Measurements from ENCODE around the gene GPR35.

Gene GPR35

GRCh38 chr2:240624011-240624949 is 1.0 kb upstream of the GPR35 start:
- H3K4me1 ChIP-seq (ENCODE audit: control insufficient read depth, low read length), result peaks cover 38% of the 10 kb centered on the region

DNA sequence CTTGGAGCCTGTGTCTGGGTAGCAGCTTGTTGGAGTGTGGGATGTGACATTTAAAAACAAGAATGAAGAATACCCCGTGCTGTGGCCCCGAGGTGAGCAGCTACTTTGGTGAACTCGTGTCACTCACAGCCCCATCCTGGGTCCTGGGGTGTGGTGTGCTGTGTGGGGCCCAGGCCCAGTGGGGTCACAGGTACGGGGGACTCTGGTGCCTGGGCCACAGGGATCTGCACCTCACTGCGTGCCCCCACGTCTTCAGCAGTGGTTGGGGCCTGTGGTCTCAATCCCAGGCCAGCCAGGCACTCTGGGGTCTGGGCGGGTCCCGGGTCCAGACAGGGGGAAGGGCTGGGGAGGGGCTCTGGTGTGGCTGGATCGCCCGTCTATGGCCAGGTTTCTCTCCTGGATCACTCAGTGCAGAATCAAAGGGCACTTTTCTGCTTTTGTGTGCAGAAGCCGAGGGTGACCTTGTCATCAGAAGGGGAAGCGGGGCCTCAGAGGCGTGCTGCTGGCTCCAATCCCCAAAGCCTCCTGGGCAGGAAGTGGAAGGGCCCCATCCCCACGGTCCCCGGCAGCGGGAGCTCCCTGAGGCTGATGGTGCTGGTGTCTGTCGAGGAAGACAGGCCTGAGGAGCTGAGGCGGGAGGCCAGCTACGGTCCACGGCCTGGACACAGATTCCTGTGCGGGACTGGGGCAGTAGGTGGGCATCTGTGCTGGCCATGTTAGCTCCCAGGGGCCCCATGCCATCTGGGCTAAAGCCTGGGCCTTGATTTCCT is 1.4 kb downstream of the GPR35 start:
- Histone ChIP-seq H3K36me3 (ENCODE audit: control insufficient read depth, low read length) (no peaks in the 10 kb centered on the region), H3K4me1 (ENCODE audit: control insufficient read depth, low read length) (peaks cover 29% of the 10 kb centered on the region), H3K4me3 (ENCODE audit: low read length) (no peak overlapping the region), H3K79me2 (ENCODE audit: control insufficient read depth, low read length) (no peaks in the 10 kb centered on the region), H3K27ac (ENCODE audit: low read depth, low read length) (no peak overlapping the region), H3F3A (ENCODE audit: control insufficient read depth, insufficient read depth) (no peaks in the 10 kb centered on the region), H3K9me2 (replicated peaks; ENCODE audit: control insufficient read depth, low read length) (no peaks in the 10 kb centered on the region), H3K9me3 (ENCODE audit: control insufficient read depth, insufficient read depth, low read length) (no peaks in the 10 kb centered on the region), H4K20me1 (ENCODE audit: control insufficient read depth, insufficient read depth, low read depth, low read length) (no peaks in the 10 kb centered on the region), H3K27me3 (ENCODE audit: control insufficient read depth, low read length) (no peaks in the 10 kb centered on the region), H3K4me2 (ENCODE audit: low read length) (peak overlapping the region; percentile 35)
- TF ChIP-seq EZH2phosphoT487 (IDR thresholded peaks at IDR 0.05; ENCODE audit: borderline replicate concordance, low read length), result no peak
- TF ChIP-seq CTCF (IDR thresholded peaks at IDR 0.05; ENCODE audit: low read depth, low read length, poor library complexity, severe bottlenecking), result no peak

More at GRCh38 chr2:240624011-240624949, 1.0 kb upstream of the GPR35 start:
- no peaks in the 10 kb centered on the region for H3K9me3 ChIP-seq (ENCODE audit: control insufficient read depth, insufficient read depth, low read length)
- H3K4me3 ChIP-seq (ENCODE audit: low read length), result no peak overlapping the region
- no peaks in the 10 kb centered on the region for H3K27me3 ChIP-seq (ENCODE audit: control insufficient read depth, low read length)
- H3K27ac ChIP-seq (ENCODE audit: low read depth, low read length), result no peak overlapping the region
- H3F3A ChIP-seq (ENCODE audit: control insufficient read depth, insufficient read depth), result no peaks in the 10 kb centered on the region
- no peaks in the 10 kb centered on the region for H4K20me1 ChIP-seq (ENCODE audit: control insufficient read depth, insufficient read depth, low read depth, low read length)
- no peaks in the 10 kb centered on the region for H3K79me2 ChIP-seq (ENCODE audit: control insufficient read depth, low read length)
- H3K36me3 ChIP-seq (ENCODE audit: control insufficient read depth, low read length), result no peaks in the 10 kb centered on the region
- TF ChIP-seq EZH2phosphoT487 (IDR thresholded peaks at IDR 0.05; ENCODE audit: borderline replicate concordance, low read length) (no peak), CTCF (IDR thresholded peaks at IDR 0.05; ENCODE audit: low read depth, low read length, poor library complexity, severe bottlenecking) (no peak)
- H3K9me2 ChIP-seq (replicated peaks; ENCODE audit: control insufficient read depth, low read length), result no peaks in the 10 kb centered on the region
- no peak overlapping the region for H3K4me2 ChIP-seq (ENCODE audit: low read length)

- Histone ChIP-seq H3K4me3 (ENCODE audit: low read length) (no peak overlapping the region), H3F3A (ENCODE audit: control insufficient read depth, insufficient read depth) (no peaks in the 10 kb centered on the region), H3K9me3 (ENCODE audit: control insufficient read depth, insufficient read depth, low read length) (peaks cover 3% of the 10 kb centered on the region; the same call in 1 of the 2 replicates), H3K79me2 (ENCODE audit: control insufficient read depth, low read length) (no peaks in the 10 kb centered on the region), H3K27ac (ENCODE audit: low read depth, low read length) (no peak overlapping the region), H3K4me1 (ENCODE audit: control insufficient read depth, low read length) (peaks cover 18% of the 10 kb centered on the region), H4K20me1 (ENCODE audit: control insufficient read depth, insufficient read depth, low read depth, low read length) (no peaks in the 10 kb centered on the region), H3K9me2 (replicated peaks; ENCODE audit: control insufficient read depth, low read length) (no peaks in the 10 kb centered on the region), H3K27me3 (ENCODE audit: control insufficient read depth, low read length) (no peaks in the 10 kb centered on the region), H3K36me3 (ENCODE audit: control insufficient read depth, low read length) (no peaks in the 10 kb centered on the region), H3K4me2 (ENCODE audit: low read length) (no peak overlapping the region)
- no peak for TF ChIP-seq EZH2phosphoT487 (IDR thresholded peaks at IDR 0.05; ENCODE audit: borderline replicate concordance, low read length)
- no peak for TF ChIP-seq CTCF (IDR thresholded peaks at IDR 0.05; ENCODE audit: low read depth, low read length, poor library complexity, severe bottlenecking)
Measured at GRCh38 chr2:240627736-240628506, 2.6 kb downstream of the GPR35 start.

Measured in DOHH2 (cell line).